ENCODE results near the gene KLHL6. TPM values are rescaled to one million over a fixed set of nuclear protein-coding genes. Genes with fewer than 3 reads are reported as not detected.

KLHL6 gene
- total and polyA plus RNA-seq, 4 donors, result 0.18 to 6.8 (median 2.9) TPM

DNA sequence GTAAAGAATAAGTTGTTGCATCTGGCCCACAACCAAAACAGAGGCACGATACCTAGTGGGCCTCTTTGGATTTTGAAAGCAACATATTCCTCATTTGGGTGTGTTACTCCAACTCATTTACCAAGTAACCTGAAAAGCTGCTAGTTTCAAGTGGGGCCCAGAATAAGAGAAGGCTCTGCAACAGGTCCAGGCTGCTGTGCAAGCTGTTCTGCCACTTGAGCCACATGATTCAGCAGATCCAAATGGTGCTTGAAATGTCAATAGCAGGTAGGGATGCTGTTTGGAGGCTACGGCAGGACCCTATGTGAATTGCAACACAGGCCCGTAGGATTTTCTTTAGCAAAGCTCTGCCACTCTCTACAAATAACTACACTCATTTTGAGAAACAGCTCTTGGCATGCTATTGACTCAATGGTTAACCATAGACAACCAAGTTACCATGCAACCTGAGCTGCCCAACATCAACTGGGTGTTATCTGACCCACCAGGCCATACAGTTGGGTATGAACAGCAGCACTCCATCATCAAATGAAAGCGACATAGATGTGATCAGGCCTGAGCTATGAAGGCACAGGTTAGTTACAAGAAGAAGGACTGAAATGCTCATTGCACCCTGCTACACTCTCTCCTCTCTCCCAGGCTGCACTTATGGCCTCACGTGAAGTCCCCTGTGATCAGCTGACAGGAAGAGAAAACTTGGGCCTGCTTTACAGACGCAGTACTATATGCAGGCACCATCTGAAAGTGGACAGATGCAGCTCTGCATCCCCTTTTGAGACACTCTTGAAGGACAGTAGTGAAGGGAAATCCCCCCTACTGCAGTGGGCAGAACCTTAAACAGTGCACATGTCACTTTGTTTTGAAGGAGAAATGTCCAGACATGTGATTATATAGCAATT, 117.6 kb downstream of the KLHL6 start:
- intact Hi-C loops (cut with DNase I), result no loop called here
- no peak for ATAC-seq (ENCODE audit: low FRiP score)
- WGBS, 2 donors, result 80 to 84% methylated on average over 6 of the region's 6 CpGs
- Histone ChIP-seq H3K27ac (ENCODE audit: low read depth in 1 of 2, low read length in 2 of 2) (no peak overlapping the region), H3K9me3 (ENCODE audit: control insufficient read depth, low read length) (no peaks in the 10 kb centered on the region), H3K4me1 (ENCODE audit: control insufficient read depth in 1 of 2, insufficient read depth in 2 of 2, low read length in 2 of 2) (no peaks in the 10 kb centered on the region), H3K27me3 (ENCODE audit: control insufficient read depth in 1 of 2, insufficient read depth in 2 of 2, low read length in 1 of 2) (no peaks in the 10 kb centered on the region), H3K4me3 (ENCODE audit: low read length in 2 of 2) (no peak overlapping the region), H3K36me3 (ENCODE audit: control insufficient read depth in 1 of 2, insufficient read depth in 2 of 2, low read length in 1 of 2) (no peaks in the 10 kb centered on the region)
- no peak for DNase-seq

Other genes starting within 250 kb of the KLHL6 start
- gene MCF2L2, start 127.1 kb downstream of the KLHL6 start, total RNA-seq, result 1 to 10 TPM in 1 of 2 donors, under 1 TPM in 1; 0.75 to 1.0 TPM
- gene MCF2L2, start 127.1 kb downstream of the KLHL6 start, polyA plus RNA-seq, result under 1 TPM; 0.13 to 0.33 TPM
- 10 to 100 TPM; 33.7 to 62.6 TPM for gene KLHL24, start 79.9 kb upstream of the KLHL6 start, total RNA-seq
- gene KLHL24, start 79.9 kb upstream of the KLHL6 start, polyA plus RNA-seq, result 10 to 100 TPM; 10.8 to 14.1 TPM
- 10 to 100 TPM; 25.8 to 48.1 TPM for gene YEATS2, start 142.1 kb upstream of the KLHL6 start, total RNA-seq
- gene YEATS2, start 142.1 kb upstream of the KLHL6 start, polyA plus RNA-seq, result 1 to 10 TPM; 4.5 to 9.8 TPM

All from aorta (tissue), 5 donors.